Activated naive CD8-positive, alpha-beta T cell treated with anti-CD3 and anti-CD28 coated beads, Interleukin-2, amount 50 U/mL, for 24 hours (primary cell): Measurements from ENCODE around the gene SSPN.
"Not testable (repeated sequence)": the region's sequence is repeated elsewhere in the genome, so short reads cannot be mapped to it uniquely, and the experiment has no call there.

ENCODE experiments used
- ATAC-seq: fragments of 150-1000 bp; cut with Tn5 transposase; one replicate; pipeline ENCODE4 v1.10.0; 2021
- DNase-seq: peaks from one replicate; pipeline ENCODE4 v3.0.0; 2021
- H3K27ac Mint-ChIP-seq: one replicate; pipeline ENCODE4 v1.8.0; 2021; ENCODE audit warnings: mild to moderate bottlenecking, mixed read lengths
- H3K27me3 Mint-ChIP-seq: one replicate; pipeline ENCODE4 v1.8.0; 2021; ENCODE audit warnings: mixed read lengths
- H3K36me3 Mint-ChIP-seq: one replicate; pipeline ENCODE4 v1.8.0; 2021; ENCODE audit warnings: low read depth, mixed read lengths
- H3K4me1 Mint-ChIP-seq: one replicate; pipeline ENCODE4 v1.8.0; 2021; ENCODE audit warnings: mixed read lengths
- H3K4me3 Mint-ChIP-seq: one replicate; pipeline ENCODE4 v1.8.0; 2021; ENCODE audit warnings: mild to moderate bottlenecking, moderate library complexity, mixed read lengths
- H3K9me3 Mint-ChIP-seq: one replicate; pipeline ENCODE4 v1.8.0; 2021; ENCODE audit warnings: mixed read lengths

SSPN gene

GRCh38 chr12:26231921-26232320 is 36.5 kb downstream of the SSPN start:
- Mint-ChIP-seq H3K27me3 (peaks cover 36% of the 10 kb centered on the region), H3K9me3 (no peaks in the 10 kb centered on the region), H3K4me1 (no peaks in the 10 kb centered on the region), H3K27ac (no peak overlapping the region), H3K4me3 (no peak overlapping the region), H3K36me3 (no peaks in the 10 kb centered on the region)
- no peak for ATAC-seq
- no peak for DNase-seq

GRCh38 chr12:26233631-26234030 is 38.3 kb downstream of the SSPN start:
- H3K4me1 Mint-ChIP-seq: no peaks in the 10 kb centered on the region
- DNase-seq (no peak), ATAC-seq (no peak)
- H3K4me3 Mint-ChIP-seq: no peak overlapping the region
- H3K9me3 Mint-ChIP-seq: no peaks in the 10 kb centered on the region
- H3K27ac Mint-ChIP-seq: no peak overlapping the region
- H3K27me3 Mint-ChIP-seq: peaks cover 24% of the 10 kb centered on the region
- H3K36me3 Mint-ChIP-seq: no peaks in the 10 kb centered on the region

- not testable (repeated sequence) for H3K4me1 Mint-ChIP-seq, ATAC-seq, H3K36me3 Mint-ChIP-seq, H3K9me3 Mint-ChIP-seq, H3K4me3 Mint-ChIP-seq, DNase-seq, H3K27ac Mint-ChIP-seq
- peaks cover 24% of the 10 kb centered on the region for H3K27me3 Mint-ChIP-seq
These were observed 40.1 kb downstream of the SSPN start for GRCh38 chr12:26235465-26235864.

- no peak for DNase-seq
- no peak overlapping the region for H3K4me3 Mint-ChIP-seq
- ATAC-seq: no peak
- peaks cover 25% of the 10 kb centered on the region for H3K27me3 Mint-ChIP-seq
- no peaks in the 10 kb centered on the region for H3K36me3 Mint-ChIP-seq
- no peaks in the 10 kb centered on the region for H3K4me1 Mint-ChIP-seq
- H3K9me3 Mint-ChIP-seq: no peaks in the 10 kb centered on the region
- no peak overlapping the region for H3K27ac Mint-ChIP-seq
These were observed 43.2 kb downstream of the SSPN start for GRCh38 chr12:26238341-26239121.

DNA sequence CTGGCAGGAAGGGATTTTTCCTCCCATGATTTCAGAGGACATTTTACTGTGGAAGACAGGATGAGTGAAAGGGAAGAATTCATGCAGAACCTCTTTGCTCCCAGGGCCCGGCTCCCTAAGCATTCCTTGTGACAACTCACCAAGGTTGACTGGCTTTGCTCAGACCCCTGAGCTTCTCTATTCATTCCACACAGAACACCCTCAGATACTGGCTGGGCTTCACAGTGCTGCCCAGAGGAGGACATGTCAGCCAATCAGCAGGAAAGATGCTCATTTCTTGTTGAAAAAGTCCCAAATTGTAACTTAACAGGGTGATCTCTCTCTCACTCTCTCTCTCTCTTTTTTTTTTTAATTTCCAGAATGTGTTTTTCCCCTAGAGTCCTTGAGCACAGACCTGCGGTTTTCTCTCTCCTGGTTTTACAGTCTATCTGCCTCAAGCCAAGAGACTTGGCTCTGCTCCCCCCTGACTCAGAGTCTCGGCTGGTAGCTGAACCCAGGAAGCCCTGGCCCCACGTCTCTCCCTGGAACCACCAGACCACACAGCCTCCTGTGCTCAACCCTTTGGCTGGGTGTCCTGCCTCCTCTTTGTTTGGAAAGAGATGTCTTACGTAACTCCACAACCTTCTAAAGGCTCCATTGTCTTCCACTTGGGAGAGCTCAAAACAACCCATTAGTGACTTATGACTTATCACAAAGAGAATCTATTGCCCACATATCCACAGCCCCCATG is 43.9 kb downstream of the SSPN start:
- ATAC-seq (no peak), DNase-seq (no peak)
- no peaks in the 10 kb centered on the region for H3K9me3 Mint-ChIP-seq
- no peaks in the 10 kb centered on the region for H3K4me1 Mint-ChIP-seq
- peaks cover 27% of the 10 kb centered on the region for H3K27me3 Mint-ChIP-seq
- no peaks in the 10 kb centered on the region for H3K36me3 Mint-ChIP-seq
- no peak overlapping the region for H3K4me3 Mint-ChIP-seq
- H3K27ac Mint-ChIP-seq: no peak overlapping the region

DNA sequence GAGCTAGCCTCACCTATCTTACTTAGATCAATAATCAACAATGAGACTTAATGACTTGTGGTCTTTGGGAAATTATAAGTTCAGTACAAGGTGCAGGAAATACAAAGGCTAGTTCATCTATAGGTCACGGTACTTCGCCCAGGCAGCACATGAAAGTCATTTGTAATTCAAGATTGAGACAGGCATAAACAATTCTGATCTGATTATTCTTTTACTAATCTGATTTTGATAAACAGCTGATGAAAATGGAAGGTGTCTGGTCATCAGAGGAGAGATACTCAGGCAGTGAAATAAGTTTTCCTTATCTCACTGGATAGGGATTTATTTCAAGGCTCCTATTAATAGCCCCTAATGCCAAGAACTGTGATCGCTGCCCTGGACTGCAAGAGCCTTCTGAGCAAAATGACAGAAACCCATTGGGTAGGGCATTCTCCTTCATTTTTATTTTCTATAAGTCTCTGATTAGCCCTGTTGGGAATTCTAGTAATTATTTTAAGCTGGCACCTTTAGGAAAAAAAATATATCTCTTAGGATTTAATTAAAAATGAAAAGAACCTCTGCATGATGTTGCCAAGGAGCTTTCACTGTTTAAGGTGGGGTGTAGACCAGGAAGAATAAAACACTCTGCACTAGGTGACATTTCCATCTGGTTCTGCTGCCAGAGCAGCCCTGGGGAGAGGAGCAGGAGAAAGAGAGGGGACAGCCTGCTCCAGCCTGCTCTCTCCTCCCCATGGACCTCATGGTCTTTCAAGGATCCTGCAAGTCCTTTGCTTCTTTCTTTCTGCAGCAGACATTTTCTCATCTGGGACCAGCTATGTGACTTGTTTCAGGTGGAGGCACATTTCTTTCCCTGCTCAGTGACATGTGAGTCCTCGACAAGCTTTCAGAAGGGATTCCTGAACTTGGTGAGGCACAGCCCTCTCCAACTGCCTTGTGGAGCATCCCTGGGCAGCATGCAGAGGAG is 44.8 kb downstream of the SSPN start:
- H3K36me3 Mint-ChIP-seq: no peaks in the 10 kb centered on the region
- no peaks in the 10 kb centered on the region for H3K9me3 Mint-ChIP-seq
- no peak for DNase-seq
- H3K27ac Mint-ChIP-seq: no peak overlapping the region
- no peak overlapping the region for H3K4me3 Mint-ChIP-seq
- peaks cover 27% of the 10 kb centered on the region for H3K27me3 Mint-ChIP-seq
- ATAC-seq: no peak
- H3K4me1 Mint-ChIP-seq: no peaks in the 10 kb centered on the region

- no peak overlapping the region for H3K27ac Mint-ChIP-seq
- H3K4me3 Mint-ChIP-seq: no peak overlapping the region
- ATAC-seq (no peak), DNase-seq (no peak)
- H3K4me1 Mint-ChIP-seq: no peaks in the 10 kb centered on the region
- peaks cover 19% of the 10 kb centered on the region for H3K27me3 Mint-ChIP-seq
- H3K36me3 Mint-ChIP-seq: no peaks in the 10 kb centered on the region
- H3K9me3 Mint-ChIP-seq: no peaks in the 10 kb centered on the region
These were observed 45.7 kb downstream of the SSPN start for GRCh38 chr12:26241080-26241479.

DNA sequence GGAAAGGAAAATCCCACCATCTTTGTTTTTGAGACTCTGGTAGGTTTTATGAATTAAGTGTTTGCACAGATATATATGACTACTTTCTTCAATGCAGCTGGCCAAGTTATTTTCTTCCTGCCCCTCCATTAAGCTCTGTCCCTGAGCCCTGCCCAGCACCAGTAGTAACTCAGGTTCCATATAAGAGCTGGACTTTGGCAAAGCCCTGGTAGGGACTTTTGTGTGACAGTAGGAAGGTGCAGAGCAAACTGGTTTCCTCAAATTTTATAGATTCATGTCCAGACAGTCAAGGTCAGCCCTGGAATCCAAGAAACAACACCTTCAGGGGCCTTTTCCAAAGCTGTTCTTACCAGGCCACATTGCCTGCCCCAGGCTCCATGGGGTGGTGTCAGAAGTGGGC is 47.3 kb downstream of the SSPN start:
- no peaks in the 10 kb centered on the region for H3K9me3 Mint-ChIP-seq
- DNase-seq: no peak
- H3K36me3 Mint-ChIP-seq: no peaks in the 10 kb centered on the region
- H3K4me1 Mint-ChIP-seq: no peaks in the 10 kb centered on the region
- ATAC-seq: no peak
- peaks cover 18% of the 10 kb centered on the region for H3K27me3 Mint-ChIP-seq
- no peak overlapping the region for H3K27ac Mint-ChIP-seq
- H3K4me3 Mint-ChIP-seq: no peak overlapping the region

GRCh38 chr12:26244503-26244902 is 49.1 kb downstream of the SSPN start:
- Mint-ChIP-seq H3K4me3 (no peak overlapping the region), H3K9me3 (peaks cover 2% of the 10 kb centered on the region), H3K27ac (no peak overlapping the region), H3K36me3 (no peaks in the 10 kb centered on the region), H3K4me1 (no peaks in the 10 kb centered on the region), H3K27me3 (peaks cover 8% of the 10 kb centered on the region)
- DNase-seq: no peak
- no peak for ATAC-seq

- Mint-ChIP-seq H3K4me3 (no peak overlapping the region), H3K9me3 (peaks cover 6% of the 10 kb centered on the region), H3K4me1 (no peaks in the 10 kb centered on the region), H3K27ac (no peak overlapping the region), H3K27me3 (peaks cover 6% of the 10 kb centered on the region), H3K36me3 (no peaks in the 10 kb centered on the region)
- no peak for ATAC-seq
- DNase-seq: no peak
These were observed 50.0 kb downstream of the SSPN start for GRCh38 chr12:26245175-26245942.

DNA sequence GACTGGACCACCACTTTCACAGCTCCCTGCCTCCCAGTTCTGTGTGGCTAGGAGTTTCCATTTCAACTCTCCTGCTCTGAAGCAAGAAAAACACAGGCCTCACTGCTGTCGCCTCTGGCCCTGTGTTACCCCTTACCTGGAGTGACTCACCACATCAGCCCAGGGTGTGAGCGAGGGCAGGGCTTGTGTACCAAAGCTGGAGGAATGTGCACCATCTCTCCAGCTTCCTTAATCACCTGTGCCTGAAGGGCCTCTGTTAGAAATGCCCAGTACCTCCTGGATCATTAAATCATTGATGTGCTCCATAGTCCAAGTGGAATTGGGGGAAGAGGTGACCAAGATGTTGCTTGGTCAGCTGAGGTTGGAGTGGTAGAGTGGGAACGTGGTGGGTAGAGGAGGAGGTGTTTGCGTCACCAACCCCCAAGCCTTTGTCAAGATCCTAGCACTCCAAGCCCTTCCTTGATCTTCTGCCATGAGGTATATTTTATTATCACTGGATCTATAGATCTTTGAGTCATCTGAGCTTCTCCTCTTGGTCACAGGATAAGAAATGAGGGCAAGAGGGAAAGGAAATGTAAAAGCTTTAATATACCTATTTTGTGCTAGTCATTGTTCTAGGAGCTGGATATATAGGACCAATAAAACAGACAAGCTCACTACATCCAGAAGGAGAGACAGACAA is 51.3 kb downstream of the SSPN start:
- Mint-ChIP-seq H3K27ac (no peak overlapping the region), H3K4me3 (no peak overlapping the region), H3K9me3 (peaks cover 6% of the 10 kb centered on the region), H3K36me3 (no peaks in the 10 kb centered on the region), H3K27me3 (peaks cover 6% of the 10 kb centered on the region), H3K4me1 (no peaks in the 10 kb centered on the region)
- DNase-seq: no peak
- ATAC-seq: no peak

GRCh38 chr12:26247873-26248272 is 52.5 kb downstream of the SSPN start:
- H3K4me1 Mint-ChIP-seq: no peaks in the 10 kb centered on the region
- peaks cover 6% of the 10 kb centered on the region for H3K27me3 Mint-ChIP-seq
- DNase-seq: no peak
- no peak for ATAC-seq
- H3K27ac Mint-ChIP-seq: no peak overlapping the region
- H3K9me3 Mint-ChIP-seq: peaks cover 6% of the 10 kb centered on the region
- no peaks in the 10 kb centered on the region for H3K36me3 Mint-ChIP-seq
- no peak overlapping the region for H3K4me3 Mint-ChIP-seq

- DNase-seq (no peak), ATAC-seq (no peak)
- Mint-ChIP-seq H3K36me3 (no peaks in the 10 kb centered on the region), H3K27ac (no peak overlapping the region), H3K4me1 (no peaks in the 10 kb centered on the region), H3K4me3 (no peak overlapping the region), H3K27me3 (peaks cover 5% of the 10 kb centered on the region), H3K9me3 (peaks cover 6% of the 10 kb centered on the region)
These were observed 55.4 kb downstream of the SSPN start for GRCh38 chr12:26250801-26251200.
